CD4-positive, alpha-beta T cell (primary cell): Measurements from ENCODE around the gene LRRK2. TPM values are rescaled to one million over a fixed set of nuclear protein-coding genes. Genes with fewer than 3 reads are reported as not detected.

Experiments
- ATAC-seq: fragments of 200-7000 bp; cut with Tn5 transposase; one replicate; pipeline ENCODE4 v1.10.0; 2022; ENCODE audit warnings: mild to moderate bottlenecking; ENCODE audit not compliant: poor library complexity
- CTCF ChIA-PET: fragments of 350-600 bp; sonication (Branson Sonifier 250); formaldehyde crosslinking; loops from one replicate; lab custom pipeline; 2021; ENCODE audit warnings: antibody characterized with exemption, inconsistent platforms; lab: Charles Lee
- POLR2A ChIA-PET: fragments of 350-600 bp; sonication (Branson Sonifier 250); formaldehyde crosslinking; loops from one replicate; lab custom pipeline; 2021; ENCODE audit warnings: antibody characterized with exemption, inconsistent platforms; lab: Charles Lee
- DNase-seq, 14 experiments: peaks; one replicate each; pipeline ENCODE4 v3.0.0-alpha.2; 2013 to 2020; ENCODE audit warnings: mixed read lengths in 2 of 14
- H3K27ac ChIP-seq, 2 donors: one replicate each; pipeline versions ENCODE4 v1.5.1 to v1.7.0; 2013; ENCODE audit warnings: low read length in 2 of 2, low read depth in 1 of 2, mild to moderate bottlenecking in 1 of 2
- H3K27me3 ChIP-seq, 2 experiments: 1 replicate in 1 of 2; 2 replicates in 1 of 2; pipeline versions ENCODE4 v1.6.1 to v1.7.0; 2013; ENCODE audit warnings: low read length in 2 of 2, control low read depth in 1 of 2, mild to moderate bottlenecking in 1 of 2, moderate library complexity in 1 of 2; ENCODE audit not compliant: insufficient read depth in 2 of 2, control insufficient read depth in 1 of 2
- H3K36me3 ChIP-seq: one replicate; pipeline ENCODE4 v1.6.1; 2013; ENCODE audit warnings: low read length, control low read depth; ENCODE audit not compliant: insufficient read depth
- H3K4me1 ChIP-seq: one replicate; pipeline ENCODE4 v1.6.1; 2013; ENCODE audit warnings: low read length, control low read depth; ENCODE audit not compliant: insufficient read depth
- H3K4me3 ChIP-seq: one replicate; pipeline ENCODE4 v1.5.1; 2013; ENCODE audit warnings: mild to moderate bottlenecking, low read length, moderate library complexity
- H3K9me3 ChIP-seq, 2 experiments: 1 replicate in 1 of 2; 2 replicates in 1 of 2; pipeline versions ENCODE4 v1.6.1 to v1.7.0; 2013; ENCODE audit warnings: low read length in 2 of 2, mild to moderate bottlenecking in 2 of 2, control low read depth in 1 of 2, moderate library complexity in 1 of 2; ENCODE audit not compliant: control insufficient read depth in 1 of 2, insufficient read depth in 1 of 2
- H3K27ac Mint-ChIP-seq: one replicate; pipeline ENCODE4 v1.8.0; 2020; ENCODE audit warnings: mixed read lengths
- H3K27me3 Mint-ChIP-seq: one replicate; pipeline ENCODE4 v1.8.0; 2021; ENCODE audit warnings: mixed read lengths
- H3K36me3 Mint-ChIP-seq: one replicate; pipeline ENCODE4 v1.8.0; 2021; ENCODE audit warnings: low read depth, mixed read lengths
- H3K4me1 Mint-ChIP-seq: one replicate; pipeline ENCODE4 v1.8.0; 2021; ENCODE audit warnings: low read depth, mixed read lengths
- H3K4me3 Mint-ChIP-seq: one replicate; pipeline ENCODE4 v1.8.0; 2020; ENCODE audit warnings: mild to moderate bottlenecking, mixed read lengths
- H3K9me3 Mint-ChIP-seq: one replicate; pipeline ENCODE4 v1.8.0; 2020; ENCODE audit warnings: mixed read lengths
- CTCF ChIP-seq: fragments of 200-600 bp; IDR thresholded peaks from one replicate; pipeline ENCODE4 v1.8.0; 2022; ENCODE audit warnings: antibody characterized with exemption, mild to moderate bottlenecking
- intact Hi-C, 2 experiments: fragments of 100-400 bp; cut with DNase I in 1 of 2; cut with micrococcal nuclease in 1 of 2; formaldehyde crosslinking; loops; one replicate each; pipeline versions ENCODE4 v1.15.1 to v1.9.0; 2023 to 2025; cut with DNase I, micrococcal nuclease
- total RNA-seq, 174 experiments: library from RNA in 2 of 174; stranded (reverse) in 2 of 174; gene quantifications; one replicate each; pipeline ENCODE4 v1.2.3 and lab custom pipeline; 2021 to 2026

Gene LRRK2
- total RNA-seq, 2 experiments from 2014 or later, result 0.42 to 0.60 TPM

DNA sequence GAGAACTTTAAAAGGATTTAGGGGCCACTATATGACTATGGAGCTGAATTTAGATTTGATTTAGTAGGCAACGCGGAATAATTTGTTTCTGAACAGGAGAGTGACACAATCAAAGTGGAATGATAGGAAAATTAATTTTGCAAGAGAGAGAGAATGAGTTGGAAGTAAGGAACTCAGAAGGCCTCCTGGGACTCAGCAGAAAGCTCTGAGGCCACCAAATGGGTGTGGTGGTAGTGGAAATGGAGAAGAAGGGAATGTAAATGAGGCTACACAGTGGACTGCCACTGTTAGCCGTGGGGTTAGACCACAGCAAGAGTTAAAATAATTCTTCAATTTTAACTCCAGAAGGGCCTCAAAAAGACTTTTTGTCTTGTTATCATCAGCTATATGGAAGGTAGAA lies 102.7 kb downstream of the LRRK2 start:
- POLR2A ChIA-PET, result no interaction called here
- no peak for TF ChIP-seq CTCF
- no peak overlapping the region for H3K27ac ChIP-seq
- intact Hi-C loops, result no loop called here
- Mint-ChIP-seq H3K36me3 (no peaks in the 10 kb centered on the region), H3K4me3 (no peak overlapping the region), H3K9me3 (peaks cover 11% of the 10 kb centered on the region), H3K27ac (no peak overlapping the region), H3K4me1 (no peaks in the 10 kb centered on the region), H3K27me3 (no peaks in the 10 kb centered on the region)
- DNase-seq (no peak), ATAC-seq (no peak)
- H3K9me3 ChIP-seq, result no peaks in the 10 kb centered on the region
- no peak overlapping the region for H3K4me3 ChIP-seq
- H3K4me1 ChIP-seq, result no peaks in the 10 kb centered on the region
- H3K36me3 ChIP-seq, result no peaks in the 10 kb centered on the region
- CTCF ChIA-PET, result no interaction called here
- H3K27me3 ChIP-seq, result no peaks in the 10 kb centered on the region

DNA sequence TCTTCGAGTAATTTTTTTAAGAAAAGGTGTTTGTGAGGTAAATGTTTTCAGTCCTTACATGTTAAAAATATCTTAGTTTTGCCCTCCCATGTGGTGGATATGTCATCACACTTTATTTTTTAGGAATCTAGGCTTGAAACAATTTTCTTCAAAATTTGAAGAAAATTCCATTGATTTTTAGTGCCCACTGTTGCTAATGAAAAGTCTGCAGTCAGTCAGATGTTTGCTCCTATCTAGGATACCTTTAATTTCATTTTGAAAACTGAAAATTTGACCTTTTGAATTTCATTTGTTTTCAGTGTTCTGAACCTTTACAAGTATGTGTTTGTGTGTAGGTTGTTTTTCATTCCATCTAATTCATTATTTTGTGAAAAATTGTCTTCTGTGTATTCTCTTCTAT lies 105.4 kb downstream of the LRRK2 start:
- no peaks in the 10 kb centered on the region for H3K27me3 ChIP-seq
- Mint-ChIP-seq H3K4me1 (no peaks in the 10 kb centered on the region), H3K9me3 (peaks cover 11% of the 10 kb centered on the region), H3K4me3 (no peak overlapping the region), H3K27ac (no peak overlapping the region), H3K36me3 (no peaks in the 10 kb centered on the region), H3K27me3 (no peaks in the 10 kb centered on the region)
- ATAC-seq (no peak), DNase-seq (no peak)
- H3K9me3 ChIP-seq, result no peaks in the 10 kb centered on the region
- no peaks in the 10 kb centered on the region for H3K4me1 ChIP-seq
- H3K4me3 ChIP-seq, result no peak overlapping the region
- POLR2A ChIA-PET, result no interaction called here
- intact Hi-C loops, result no loop called here
- no peak for TF ChIP-seq CTCF
- CTCF ChIA-PET, result no interaction called here
- no peak overlapping the region for H3K27ac ChIP-seq
- H3K36me3 ChIP-seq, result no peaks in the 10 kb centered on the region

DNA sequence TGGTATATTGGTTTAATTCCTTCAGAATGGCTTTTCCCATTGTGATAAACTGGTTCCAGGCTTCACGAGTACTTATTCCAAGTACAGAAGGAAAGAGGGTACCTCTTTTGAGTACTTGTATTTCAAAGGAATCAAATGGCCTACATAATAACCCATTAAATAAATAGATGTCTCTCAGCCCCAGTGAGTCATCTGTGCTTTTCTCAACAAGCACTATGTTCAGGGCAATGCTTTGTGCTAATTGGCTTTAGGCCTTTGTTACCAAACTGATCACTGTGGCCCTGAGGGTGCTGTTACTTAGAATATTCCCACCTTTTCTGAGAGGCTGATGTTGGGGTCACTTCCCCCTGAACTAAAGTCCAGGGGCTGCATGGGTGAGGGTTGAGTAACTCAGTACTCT lies 107.1 kb downstream of the LRRK2 start:
- Mint-ChIP-seq H3K4me1 (no peaks in the 10 kb centered on the region), H3K27me3 (no peaks in the 10 kb centered on the region), H3K36me3 (no peaks in the 10 kb centered on the region), H3K4me3 (no peak overlapping the region), H3K27ac (no peak overlapping the region), H3K9me3 (peaks cover 11% of the 10 kb centered on the region)
- POLR2A ChIA-PET, result no interaction called here
- TF ChIP-seq CTCF, result no peak
- no peaks in the 10 kb centered on the region for H3K9me3 ChIP-seq
- intact Hi-C loops, result no loop called here
- no peaks in the 10 kb centered on the region for H3K36me3 ChIP-seq
- no peak for DNase-seq
- CTCF ChIA-PET, result no interaction called here
- no peak for ATAC-seq
- no peaks in the 10 kb centered on the region for H3K4me1 ChIP-seq
- H3K27me3 ChIP-seq, result no peaks in the 10 kb centered on the region
- no peak overlapping the region for H3K27ac ChIP-seq
- H3K4me3 ChIP-seq, result no peak overlapping the region
